ENCODE measurements around the gene ATXN1. TPM values are rescaled to one million over a fixed set of nuclear protein-coding genes. Genes with fewer than 3 reads are reported as not detected.
A peak's percentile ranks its signal among the peaks of the same experiment; 100 is the strongest.

ATXN1 gene
- total RNA-seq, 1 experiment from 2014 or later, result 5.6 TPM

GRCh38 chr6:16730738-16731477, 30.4 kb downstream of the ATXN1 start:
- Histone ChIP-seq H3K9me3 (ENCODE audit: control insufficient read depth, low read depth, low read length) (no peaks in the 10 kb centered on the region), H4K20me1 (ENCODE audit: control insufficient read depth, insufficient read depth, insufficient read length) (no peaks in the 10 kb centered on the region), H4K5ac (ENCODE audit: insufficient read length, low read depth, low read length) (no peak overlapping the region), H3K4me2 (ENCODE audit: insufficient read depth, insufficient read length, low read length) (no peak overlapping the region), H2AK5ac (ENCODE audit: insufficient read length, low read length) (no peak overlapping the region), H3K27me3 (ENCODE audit: insufficient read depth, low read length) (no peaks in the 10 kb centered on the region), H2BK12ac (ENCODE audit: insufficient read length, low read depth, low read length) (no peak overlapping the region), H3K18ac (ENCODE audit: insufficient read length, low read depth, low read length) (no peak overlapping the region), H2BK120ac (ENCODE audit: low read depth, low read length, poor library complexity, severe bottlenecking) (no peak overlapping the region), H3K79me1 (ENCODE audit: insufficient read depth, low read depth, low read length, poor library complexity, severe bottlenecking) (no peaks in the 10 kb centered on the region), H2BK20ac (ENCODE audit: low read depth, low read length, poor library complexity, severe bottlenecking) (no peak overlapping the region), H3T11ph (ENCODE audit: low read length) (no peak overlapping the region), H3K23ac (ENCODE audit: insufficient read length, low read depth, low read length) (no peak overlapping the region), H3K4me1 (ENCODE audit: insufficient read depth, low read length) (no peaks in the 10 kb centered on the region), H2AFZ (ENCODE audit: low read length) (no peak overlapping the region), H3K23me2 (ENCODE audit: insufficient read length, low read depth, low read length, poor library complexity, severe bottlenecking) (no peaks in the 10 kb centered on the region), H3K79me2 (ENCODE audit: insufficient read depth, low read length) (no peaks in the 10 kb centered on the region), H2BK5ac (ENCODE audit: insufficient read length, low read length) (no peak overlapping the region), H4K8ac (replicated peaks; ENCODE audit: insufficient read length, low read depth, low read length) (no peak overlapping the region), H3K9ac (ENCODE audit: extremely low read depth, insufficient read length, low read length) (no peak overlapping the region), H3K27ac (ENCODE audit: insufficient read length, low read depth, low read length) (no peak overlapping the region), H4K91ac (ENCODE audit: insufficient read length, low read depth, low read length) (no peak overlapping the region), H3K14ac (ENCODE audit: insufficient read depth, low read length) (no peak overlapping the region), H3K4ac (ENCODE audit: low read depth, low read length) (no peak overlapping the region), H3K56ac (ENCODE audit: insufficient read length, low read depth, low read length) (no peak overlapping the region), H2BK15ac (ENCODE audit: low read depth, low read length) (no peak overlapping the region)
- Mint-ChIP-seq H3K27me3 (ENCODE audit: low read depth) (no peaks in the 10 kb centered on the region), H3K36me3 (ENCODE audit: insufficient read depth in 1 of 3, low read depth in 3 of 3) (no peaks in the 10 kb centered on the region), H3K27ac (peak overlapping the region in 1 of 3 experiments; percentile 5; a peak in 1 of 7 replicates), H3K9me3 (no peaks in the 10 kb centered on the region), H3K4me3 (no peak overlapping the region), H3K4me1 (peaks cover 5 to 7% of the 10 kb centered on the region in 2 experiments; a peak in 3 of 4 replicates)
- no CpG with 5 or more reads among the region's 7 CpGs for WGBS (ENCODE audit: extremely low coverage, insufficient read length, low lambda C conversion rate)
- no peak for TF ChIP-seq CTCF (conservative IDR thresholded peaks at IDR 0.05)
- DNase-seq, result no peak
